HepG2 (cell line): ENCODE measurements around the gene ITPK1.

Experiments
- EP300 ChIP-seq, 3 experiments: sonication (generic) in 1 of 3; formaldehyde crosslinking in 1 of 3; IDR thresholded peaks; 2 replicates each; pipeline versions ENCODE4 v1.5.1 to v1.6.1; 2011 to 2020; ENCODE audit warnings: low read depth in 2 of 3, low read length in 2 of 3, borderline replicate concordance in 1 of 3, improper control_type of control experiment in 1 of 3, mild to moderate bottlenecking in 1 of 3, missing genetic modification reagents in 1 of 3, moderate library complexity in 1 of 3
- EZH2 ChIP-seq: conservative IDR thresholded peaks from 2 replicates; pipeline ENCODE4 v1.6.1; 2012; ENCODE audit warnings: mild to moderate bottlenecking, low read depth, low read length, moderate library complexity
- IRF2 ChIP-seq: IDR thresholded peaks from 2 replicates; pipeline ENCODE4 v1.6.1; 2018; ENCODE audit warnings: missing genetic modification reagents, missing compliant biosample characterization
- RBM22 ChIP-seq: fragments of 200-400 bp; formaldehyde crosslinking; optimal IDR thresholded peaks from 2 replicates; pipeline ENCODE3; 2017; ENCODE audit warnings: mild to moderate bottlenecking, low read length, moderate library complexity
- TBL1XR1 ChIP-seq: fragments of 150-350 bp; IDR thresholded peaks from 2 replicates; pipeline ENCODE4 v1.6.1; 2014; ENCODE audit warnings: borderline replicate concordance, low read length; ENCODE audit not compliant: partially characterized antibody
- THAP11 ChIP-seq: IDR thresholded peaks from 2 replicates; pipeline ENCODE4 v1.6.1; 2016; ENCODE audit warnings: missing biosample characterization, missing genetic modification reagents
- ZNF382 ChIP-seq: sonication (generic); formaldehyde crosslinking; IDR thresholded peaks from 2 replicates; pipeline ENCODE4 v1.5.0; 2020; ENCODE audit warnings: missing genetic modification reagents, mild to moderate bottlenecking, borderline replicate concordance
- TF ChIP-seq, protein P1 (sequence below): sonication (generic); formaldehyde crosslinking; IDR thresholded peaks from 2 replicates; pipeline ENCODE4 v1.5.0; 2020; ENCODE audit warnings: mild to moderate bottlenecking, missing genetic modification reagents, moderate library complexity
- TF ChIP-seq, protein P2 (sequence below): sonication (generic); formaldehyde crosslinking; IDR thresholded peaks from 2 replicates; pipeline ENCODE4 v1.4.0; 2020; ENCODE audit warnings: missing genetic modification reagents
- TF ChIP-seq, protein P3 (sequence below): sonication (generic); formaldehyde crosslinking; IDR thresholded peaks from 2 replicates; pipeline ENCODE4 v1.5.0; 2020; ENCODE audit warnings: missing genetic modification reagents, mild to moderate bottlenecking, borderline replicate concordance

DNA sequence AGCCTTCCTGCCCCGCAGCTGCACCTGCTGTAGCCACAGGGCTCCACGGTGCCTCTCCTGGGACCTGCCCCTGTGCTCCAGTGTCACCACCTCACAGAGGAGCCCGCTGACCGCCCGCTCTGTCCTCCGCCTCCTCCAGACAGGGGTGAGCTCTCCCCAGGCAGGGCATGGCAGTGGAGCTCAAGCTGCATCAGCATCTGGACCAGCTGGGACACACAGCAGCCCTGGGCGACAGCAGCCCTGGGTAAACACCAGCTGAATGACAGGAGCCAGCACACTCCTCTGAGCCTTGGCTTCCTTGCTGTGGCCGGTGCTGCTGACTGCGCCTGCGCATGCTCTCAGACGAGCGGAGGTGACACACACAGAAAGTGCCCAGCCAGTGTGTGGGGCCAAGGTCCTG is 170.7 kb downstream of the ITPK1 start:
- TF ChIP-seq EZH2: no peak
- no peak for TF ChIP-seq ZNF382
- TF ChIP-seq RBM22: no peak
- TF ChIP-seq, protein P1, sequence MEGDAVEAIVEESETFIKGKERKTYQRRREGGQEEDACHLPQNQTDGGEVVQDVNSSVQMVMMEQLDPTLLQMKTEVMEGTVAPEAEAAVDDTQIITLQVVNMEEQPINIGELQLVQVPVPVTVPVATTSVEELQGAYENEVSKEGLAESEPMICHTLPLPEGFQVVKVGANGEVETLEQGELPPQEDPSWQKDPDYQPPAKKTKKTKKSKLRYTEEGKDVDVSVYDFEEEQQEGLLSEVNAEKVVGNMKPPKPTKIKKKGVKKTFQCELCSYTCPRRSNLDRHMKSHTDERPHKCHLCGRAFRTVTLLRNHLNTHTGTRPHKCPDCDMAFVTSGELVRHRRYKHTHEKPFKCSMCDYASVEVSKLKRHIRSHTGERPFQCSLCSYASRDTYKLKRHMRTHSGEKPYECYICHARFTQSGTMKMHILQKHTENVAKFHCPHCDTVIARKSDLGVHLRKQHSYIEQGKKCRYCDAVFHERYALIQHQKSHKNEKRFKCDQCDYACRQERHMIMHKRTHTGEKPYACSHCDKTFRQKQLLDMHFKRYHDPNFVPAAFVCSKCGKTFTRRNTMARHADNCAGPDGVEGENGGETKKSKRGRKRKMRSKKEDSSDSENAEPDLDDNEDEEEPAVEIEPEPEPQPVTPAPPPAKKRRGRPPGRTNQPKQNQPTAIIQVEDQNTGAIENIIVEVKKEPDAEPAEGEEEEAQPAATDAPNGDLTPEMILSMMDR (CRISPR knock-in tag): no peak
- no peak for TF ChIP-seq IRF2 (CRISPR knock-in tag)
- TF ChIP-seq, protein P2, sequence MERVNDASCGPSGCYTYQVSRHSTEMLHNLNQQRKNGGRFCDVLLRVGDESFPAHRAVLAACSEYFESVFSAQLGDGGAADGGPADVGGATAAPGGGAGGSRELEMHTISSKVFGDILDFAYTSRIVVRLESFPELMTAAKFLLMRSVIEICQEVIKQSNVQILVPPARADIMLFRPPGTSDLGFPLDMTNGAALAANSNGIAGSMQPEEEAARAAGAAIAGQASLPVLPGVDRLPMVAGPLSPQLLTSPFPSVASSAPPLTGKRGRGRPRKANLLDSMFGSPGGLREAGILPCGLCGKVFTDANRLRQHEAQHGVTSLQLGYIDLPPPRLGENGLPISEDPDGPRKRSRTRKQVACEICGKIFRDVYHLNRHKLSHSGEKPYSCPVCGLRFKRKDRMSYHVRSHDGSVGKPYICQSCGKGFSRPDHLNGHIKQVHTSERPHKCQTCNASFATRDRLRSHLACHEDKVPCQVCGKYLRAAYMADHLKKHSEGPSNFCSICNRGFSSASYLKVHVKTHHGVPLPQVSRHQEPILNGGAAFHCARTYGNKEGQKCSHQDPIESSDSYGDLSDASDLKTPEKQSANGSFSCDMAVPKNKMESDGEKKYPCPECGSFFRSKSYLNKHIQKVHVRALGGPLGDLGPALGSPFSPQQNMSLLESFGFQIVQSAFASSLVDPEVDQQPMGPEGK (CRISPR knock-in tag): no peak
- no peak for TF ChIP-seq TBL1XR1
- TF ChIP-seq, protein P3, sequence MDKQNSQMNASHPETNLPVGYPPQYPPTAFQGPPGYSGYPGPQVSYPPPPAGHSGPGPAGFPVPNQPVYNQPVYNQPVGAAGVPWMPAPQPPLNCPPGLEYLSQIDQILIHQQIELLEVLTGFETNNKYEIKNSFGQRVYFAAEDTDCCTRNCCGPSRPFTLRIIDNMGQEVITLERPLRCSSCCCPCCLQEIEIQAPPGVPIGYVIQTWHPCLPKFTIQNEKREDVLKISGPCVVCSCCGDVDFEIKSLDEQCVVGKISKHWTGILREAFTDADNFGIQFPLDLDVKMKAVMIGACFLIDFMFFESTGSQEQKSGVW (CRISPR knock-in tag): no peak
- no peak for TF ChIP-seq EP300 (IDR thresholded peaks at IDR 0.05; ENCODE audit: low read depth in 2 of 2, low read length in 2 of 2)
- no peak for TF ChIP-seq EP300 (CRISPR knock-in tag; IDR thresholded peaks at IDR 0.05; ENCODE audit: borderline replicate concordance)
- no peak for TF ChIP-seq THAP11
